GM12878 (cell line): ENCODE data around the gene DENND2C. TPM values are rescaled to one million over a fixed set of nuclear protein-coding genes. Genes with fewer than 3 reads are reported as not detected.

Experiments used
- ATAC-seq: fragments of 200-7000 bp; cut with Tn5 transposase; 3 replicates; pipeline ENCODE4 v1.9.1; 2020; ENCODE audit warnings: mild to moderate bottlenecking, moderate library complexity
- BruUV-seq: library from RNA; stranded (reverse); fragments of 400-500 nt; replicated peaks from 2 replicates; lab custom pipeline; 2021; lab: Mats Ljungman, UMichigan
- CTCF ChIA-PET: fragments of 300-600 bp; sonication (Branson Sonifier 250); formaldehyde crosslinking; extraction: SDS; loops from one replicate; lab custom pipeline; 2021; ENCODE audit warnings: inconsistent platforms; lab: Yijun Ruan, JAX
- POLR2A ChIA-PET: fragments of 350-600 bp; formaldehyde crosslinking; extraction: SDS; loops from one replicate; lab custom pipeline; 2021; ENCODE audit warnings: inconsistent platforms; lab: Charles Lee
- RAD21 ChIA-PET: fragments of 300-600 bp; sonication (Branson Sonifier 250); formaldehyde crosslinking; loops from one replicate; lab custom pipeline; 2023; ENCODE audit warnings: antibody characterized with exemption; ENCODE audit not compliant: unreplicated experiment; lab: Charles Lee
- SMC1A ChIA-PET: fragments of 300-600 bp; sonication (Branson Sonifier 250); formaldehyde crosslinking; loops from one replicate; lab custom pipeline; 2023; ENCODE audit not compliant: unreplicated experiment, uncharacterized antibody; lab: Charles Lee
- DNase-seq: peaks from one replicate; pipeline ENCODE4 v3.0.0-alpha.2; 2011; ENCODE audit warnings: low read depth, low spot score
- FAIRE-seq: peaks from 3 replicates; lab custom pipeline; 2011; peaks lifted over from hg19 to GRCh38; lab: Jason Lieb, UNC
- H2AFZ ChIP-seq: 2 replicates; pipeline ENCODE4 v1.6.0; 2011; ENCODE audit warnings: low read depth, low read length, control low read depth; ENCODE audit not compliant: control insufficient read depth
- H3K27ac ChIP-seq: 2 replicates; pipeline ENCODE4 v1.5.1; 2011; ENCODE audit warnings: control low read depth; ENCODE audit not compliant: control insufficient read depth, insufficient read depth
- H3K27me3 ChIP-seq, 2 experiments: replicated peaks in 1 of 2; 2 replicates each; pipeline versions ENCODE4 v1.6.0 to v1.6.1; 2011; ENCODE audit warnings: low read length in 1 of 2; ENCODE audit not compliant: control insufficient read depth in 2 of 2, insufficient read depth in 2 of 2
- H3K36me3 ChIP-seq, 2 experiments: 2 replicates each; pipeline ENCODE4 v1.5.1; 2011; ENCODE audit warnings: low read length in 1 of 2; ENCODE audit not compliant: control insufficient read depth in 2 of 2, insufficient read depth in 2 of 2
- H3K4me1 ChIP-seq: 2 replicates; pipeline ENCODE4 v1.6.1; 2011; ENCODE audit warnings: mild to moderate bottlenecking, low read length, moderate library complexity, mixed read lengths; ENCODE audit not compliant: control insufficient read depth, insufficient read depth
- H3K4me2 ChIP-seq: 2 replicates; pipeline ENCODE4 v1.6.0; 2011; ENCODE audit warnings: control low read depth; ENCODE audit not compliant: control insufficient read depth, insufficient read depth
- H3K4me3 ChIP-seq: fragments of 200-600 bp; sonication (generic); 2 replicates; pipeline ENCODE4 v1.5.1; 2016
- H3K79me2 ChIP-seq: 2 replicates; pipeline ENCODE4 v1.6.0; 2011; ENCODE audit warnings: low read length; ENCODE audit not compliant: control insufficient read depth, insufficient read depth
- H3K9ac ChIP-seq: 2 replicates; pipeline ENCODE4 v1.8.0; 2011; ENCODE audit warnings: low read length, control low read depth, mixed read lengths; ENCODE audit not compliant: control insufficient read depth, insufficient read depth
- H3K9me3 ChIP-seq: replicated peaks from 3 replicates; pipeline ENCODE4 v1.5.1; 2011; ENCODE audit warnings: mild to moderate bottlenecking, low read length; ENCODE audit not compliant: control insufficient read depth, insufficient read depth
- H4K20me1 ChIP-seq: 2 replicates; pipeline ENCODE4 v1.6.0; 2011; ENCODE audit not compliant: control insufficient read depth, insufficient read depth
- ATF2 ChIP-seq: IDR thresholded peaks from 2 replicates; pipeline ENCODE4 v1.6.1; 2012; ENCODE audit warnings: low read length, inconsistent platforms
- ATF7 ChIP-seq: fragments of 450-650 bp; IDR thresholded peaks from 2 replicates; pipeline ENCODE4 v1.6.1; 2016; ENCODE audit warnings: low read depth, mild to moderate bottlenecking
- CREM ChIP-seq: IDR thresholded peaks from 2 replicates; pipeline ENCODE4 v1.6.1; 2014; ENCODE audit warnings: antibody characterized with exemption, low read depth
- MEF2B ChIP-seq: fragments of 450-650 bp; IDR thresholded peaks from 2 replicates; pipeline ENCODE4 v1.6.1; 2018; ENCODE audit warnings: mild to moderate bottlenecking, moderate library complexity; ENCODE audit not compliant: partially characterized antibody, poor library complexity, severe bottlenecking
- NRF1 ChIP-seq: conservative IDR thresholded peaks from 2 replicates; pipeline ENCODE4 v1.6.1; 2011; ENCODE audit warnings: mild to moderate bottlenecking, low read depth, low read length, improper control_type of control experiment
- RUNX3 ChIP-seq: IDR thresholded peaks from 2 replicates; pipeline ENCODE4 v1.6.1; 2012; ENCODE audit warnings: low read length, inconsistent platforms
- ZNF687 ChIP-seq: fragments of 450-650 bp; IDR thresholded peaks from 2 replicates; pipeline ENCODE4 v1.6.1; 2017; ENCODE audit warnings: mild to moderate bottlenecking, moderate library complexity
- WGBS: methylation state at CpG from one replicate; pipeline ENCODE4 v1.1.6; 2016; ENCODE audit warnings: low lambda C conversion rate; ENCODE audit not compliant: insufficient replicate concordance, insufficient coverage; ENCODE audit errors: missing lambda C conversion rate; 5-methylcytosine and 5-hydroxymethylcytosine counted together
- in situ Hi-C: fragments of 300-500 bp; cut with MboI; formaldehyde crosslinking; loops from 9 replicates; pipeline ENCODE4 v1.14.3; 2018; ENCODE audit warnings: mixed read lengths
- intact Hi-C: fragments of 100-400 bp; cut with micrococcal nuclease; formaldehyde crosslinking; loops from one replicate; pipeline ENCODE4 v1.14.2; 2022; ENCODE audit not compliant: unreplicated experiment
- polyA plus RNA-seq, 11 experiments: library from polyadenylated mRNA; depleted of rRNA in 4 of 11; unstranded in 6 of 11; stranded (reverse) in 5 of 11; fragments of >200 nt; fragmentation: Nextera tagmentation in 4 of 11; fragmentation: Illumina TruSeq in 1 of 11; extraction: Ambion mirVana in 4 of 11; extraction: Trizol in 1 of 11; gene quantifications; 1 replicate in 1 of 11; 2 replicates in 10 of 11; pipeline versions ENCODE4 v1.2.1 to v1.2.3, GENCODE V29; 2011 to 2016; ENCODE audit warnings: inconsistent platforms in 2 of 11, missing spikeins in 2 of 11, low read depth in 1 of 11
- total RNA-seq, 4 experiments: library from RNA; depleted of rRNA in 3 of 4; stranded (reverse); fragments of >200 nt in 3 of 4; fragmentation: Illumina TruSeq in 1 of 4; extraction: Trizol in 1 of 4; gene quantifications; 2 replicates each; pipeline versions ENCODE4 v1.2.1 to v1.2.3, GENCODE V29; 2013 to 2021

DENND2C gene
- total and polyA plus RNA-seq, 10 of the 15 experiments (the other 5 are each of a cell fraction or from before 2014, with no cell fraction given): 0.01 to 0.10 (median 0.06) TPM; not detected in 3

DNA sequence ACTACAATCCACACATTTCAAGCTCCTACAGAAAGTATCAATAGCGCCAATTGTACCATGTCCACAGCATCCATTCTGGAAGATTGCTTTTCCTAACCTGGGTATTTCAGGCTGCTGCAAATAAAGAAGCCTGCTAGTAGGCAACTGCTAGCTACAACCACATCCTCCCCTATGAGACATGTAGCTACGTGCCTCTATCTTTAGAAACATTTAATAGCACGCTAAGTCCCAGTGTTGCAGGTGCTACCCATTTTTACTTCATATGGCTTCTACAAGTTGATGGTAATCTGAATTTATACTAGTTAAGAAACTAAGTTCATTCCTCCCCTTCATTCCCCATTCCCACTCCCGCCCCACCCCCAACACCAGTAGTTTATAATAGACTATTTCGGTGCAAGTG is 32.9 kb upstream of the DENND2C start:
- DNase-seq: no peak

More for the DNA sequence above, 32.9 kb upstream of the DENND2C start:
- ATAC-seq (peak; percentile 49), FAIRE-seq (no peak)
- Histone ChIP-seq H3K9me3 (no peaks in the 10 kb centered on the region), H3K36me3 (peaks cover 2% of the 10 kb centered on the region in 2 experiments; a peak in 2 of 4 replicates), H3K27me3 (no peaks in the 10 kb centered on the region), H3K4me3 (no peak overlapping the region), H3K9ac (no peak overlapping the region), H3K4me1 (no peaks in the 10 kb centered on the region; the same call in 1 of the 2 replicates), H3K4me2 (0 out of 2 replicates have a peak overlapping the region, but pooled peaks have one; percentile 12), H3K79me2 (no peaks in the 10 kb centered on the region), H4K20me1 (no peaks in the 10 kb centered on the region), H3K27ac (no peak overlapping the region), H2AFZ (no peak overlapping the region)
- TF ChIP-seq CREM: 0 out of 2 replicates have a peak, but pooled peaks have one; percentile 22
- peak; percentile 27 for TF ChIP-seq MEF2B
- TF ChIP-seq ATF7: no peak
- no peak for TF ChIP-seq ZNF687
- TF ChIP-seq NRF1: no peak
- 0 out of 2 replicates have a peak, but pooled peaks have one; percentile 16 for TF ChIP-seq ATF2
- TF ChIP-seq RUNX3: peak; percentile 76
- intact Hi-C loops: no loop called here
- ChIA-PET SMC1A (interaction anchor here (1.5 to 2.4 kb wide), 2 partner anchors 13 to 53 kb away, joined by 3 to 6 read pairs; no protein-coding TSS in a partner anchor), RAD21 (no interaction called here), CTCF (interaction anchor here (1.2 kb wide), 1 partner anchor 13 kb away, joined by 4 read pairs; no protein-coding TSS in a partner anchor), POLR2A (no interaction called here)
- no TSS peak for BruUV-seq
- whole genome bisulfite sequencing: 97% methylated on average over 5 of the region's 5 CpGs
- in situ Hi-C loops: no loop called here
